HT1080 (cell line): ENCODE data around the gene MUC20. TPM values are rescaled to one million over a fixed set of nuclear protein-coding genes. Genes with fewer than 3 reads are reported as not detected.
"Not testable (repeated sequence)": the region's sequence is repeated elsewhere in the genome, so short reads cannot be mapped to it uniquely, and the experiment has no call there.

ENCODE experiments used
- DNase-seq: peaks from one replicate; pipeline ENCODE4 v3.0.0-alpha.2; 2015; ENCODE audit warnings: low read depth
- small RNA-seq: library from RNA; depleted of rRNA; stranded (forward); fragments of <200 nt; gene quantifications from one replicate; pipeline ENCODE3, GENCODE V24; 2014
- total RNA-seq: library from RNA; depleted of rRNA; stranded (reverse); fragments of >200 nt; shearing (Covaris generic); gene quantifications from 2 replicates; pipeline ENCODE4 v1.2.3, GENCODE V29; 2014; rRNA removed

MUC20 gene
- total RNA-seq, 1 experiment from 2014 or later: not detected

DNA sequence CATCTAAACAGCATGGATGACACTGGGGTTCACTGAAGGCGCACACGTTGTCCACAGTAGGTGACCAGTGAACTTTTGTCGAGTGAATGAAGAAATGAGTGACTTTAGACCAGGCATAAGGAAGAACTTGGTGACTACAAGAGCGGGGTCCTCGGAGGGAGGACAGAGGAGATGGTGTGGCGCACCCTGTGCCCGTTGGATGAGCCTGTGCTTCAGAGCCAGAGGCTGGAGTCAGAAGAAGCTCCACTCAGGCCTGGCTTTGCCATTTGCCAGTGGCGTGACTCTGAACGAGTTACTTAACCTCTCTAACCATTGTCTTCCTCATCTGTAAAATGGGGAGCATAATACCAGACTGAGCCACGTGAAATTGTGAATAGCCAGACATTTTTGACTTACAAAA lies 48.8 kb downstream of the MUC20 start:
- DNase-seq: no peak

DNA sequence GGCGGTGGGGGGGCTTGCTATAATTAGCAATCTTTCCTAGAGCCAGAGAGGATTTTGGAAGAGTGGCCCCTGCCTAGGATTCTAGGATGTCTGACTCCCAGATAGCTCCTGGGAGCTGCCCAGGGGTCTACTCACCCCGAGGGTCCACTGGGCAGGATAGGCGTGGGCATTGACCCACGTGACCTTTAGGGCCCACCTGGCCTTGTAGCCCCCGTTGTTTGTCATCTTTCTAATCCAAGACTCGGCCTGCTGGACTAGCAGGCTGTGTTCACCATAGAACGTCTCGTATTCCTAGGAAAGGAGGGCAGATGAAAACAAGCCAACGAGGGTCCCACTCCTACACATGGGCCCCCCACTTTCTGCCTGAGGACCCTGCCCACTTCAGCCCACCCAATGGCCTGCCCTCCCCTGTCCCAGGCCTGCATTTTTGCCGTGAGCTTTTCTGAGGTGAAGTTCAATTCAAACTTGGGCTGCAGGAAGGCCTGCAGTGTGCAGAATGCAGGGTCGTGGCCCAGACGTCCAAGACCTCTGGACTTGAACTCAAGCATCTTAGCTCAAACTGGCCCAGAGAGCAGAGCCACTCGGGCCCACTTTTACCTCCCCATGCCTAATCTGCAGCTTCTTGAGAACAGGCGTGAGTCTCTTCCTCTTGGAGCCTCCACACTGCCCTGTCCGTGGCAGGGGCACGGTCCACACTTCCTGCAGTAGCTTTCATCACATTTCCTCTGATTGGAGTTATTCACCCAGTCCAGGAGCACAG lies 49.5 kb downstream of the MUC20 start:
- DNase-seq: no peak

DNA sequence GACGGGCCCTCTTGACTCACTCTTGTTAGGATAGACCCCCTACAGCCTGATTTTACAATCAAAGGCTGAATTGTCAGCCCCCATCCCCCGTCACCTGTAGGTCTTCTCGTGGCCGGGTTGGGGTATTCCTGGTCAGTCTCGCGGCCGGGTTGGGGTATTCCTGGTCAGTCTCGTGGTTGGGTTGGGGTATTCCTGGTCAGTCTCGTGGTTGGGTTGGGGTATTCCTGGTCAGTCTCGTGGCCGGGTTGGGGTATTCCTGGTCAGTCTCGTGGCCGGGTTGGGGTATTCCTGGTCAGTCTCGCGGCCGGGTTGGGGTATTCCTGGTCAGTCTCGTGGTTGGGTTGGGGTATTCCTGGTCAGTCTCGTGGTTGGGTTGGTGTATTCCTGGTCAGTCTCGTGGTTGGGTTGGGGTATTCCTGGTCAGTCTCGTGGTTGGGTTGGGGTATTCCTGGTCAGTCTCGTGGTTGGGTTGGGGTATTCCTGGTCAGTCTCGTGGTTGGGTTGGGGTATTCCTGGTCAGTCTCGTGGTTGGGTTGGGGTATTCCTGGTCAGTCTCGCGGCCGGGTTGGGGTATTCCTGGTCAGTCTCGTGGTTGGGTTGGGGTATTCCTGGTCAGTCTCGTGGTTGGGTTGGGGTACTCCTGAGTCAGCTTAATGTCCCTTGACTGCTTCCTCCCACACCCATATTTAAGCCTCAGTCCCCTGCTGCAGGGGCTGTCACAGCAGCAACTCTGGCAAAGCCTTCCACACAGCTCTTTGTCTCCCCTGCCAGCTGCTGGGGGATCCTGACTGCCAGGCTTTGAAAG lies 50.3 kb downstream of the MUC20 start:
- not testable (repeated sequence) for DNase-seq

DNA sequence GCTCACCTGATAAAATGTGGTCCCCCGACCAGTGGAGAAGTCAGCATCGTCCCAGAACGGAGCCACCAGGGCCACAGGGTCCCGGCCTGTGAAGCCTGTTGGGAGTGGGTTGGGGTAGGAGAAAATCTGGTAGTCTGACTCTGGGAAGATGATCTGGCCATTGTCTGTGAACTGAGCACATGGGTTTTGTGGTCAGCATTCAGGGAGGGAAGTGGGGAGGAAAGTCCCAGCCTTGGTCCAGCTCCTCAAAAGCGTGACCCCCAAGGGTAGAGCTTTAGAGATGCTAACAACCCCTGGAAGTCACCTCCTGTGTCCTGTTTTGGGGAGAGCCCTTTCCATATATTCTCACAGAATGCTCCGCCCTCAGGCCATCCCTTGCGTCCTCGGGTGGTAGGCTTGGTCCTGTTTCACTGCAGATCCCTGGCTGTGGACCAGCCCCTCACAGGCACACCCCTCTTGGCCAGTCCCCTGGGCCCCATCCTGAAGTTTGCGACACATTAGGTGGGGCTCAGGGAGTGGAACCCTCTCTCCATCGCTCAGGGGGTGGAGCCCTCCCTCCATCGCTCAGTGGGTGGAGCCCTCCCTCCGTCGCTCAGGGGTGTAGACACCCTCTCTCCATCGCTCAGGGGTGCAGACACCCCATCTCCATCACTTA lies 51.0 kb downstream of the MUC20 start:
- no peak for DNase-seq

DNA sequence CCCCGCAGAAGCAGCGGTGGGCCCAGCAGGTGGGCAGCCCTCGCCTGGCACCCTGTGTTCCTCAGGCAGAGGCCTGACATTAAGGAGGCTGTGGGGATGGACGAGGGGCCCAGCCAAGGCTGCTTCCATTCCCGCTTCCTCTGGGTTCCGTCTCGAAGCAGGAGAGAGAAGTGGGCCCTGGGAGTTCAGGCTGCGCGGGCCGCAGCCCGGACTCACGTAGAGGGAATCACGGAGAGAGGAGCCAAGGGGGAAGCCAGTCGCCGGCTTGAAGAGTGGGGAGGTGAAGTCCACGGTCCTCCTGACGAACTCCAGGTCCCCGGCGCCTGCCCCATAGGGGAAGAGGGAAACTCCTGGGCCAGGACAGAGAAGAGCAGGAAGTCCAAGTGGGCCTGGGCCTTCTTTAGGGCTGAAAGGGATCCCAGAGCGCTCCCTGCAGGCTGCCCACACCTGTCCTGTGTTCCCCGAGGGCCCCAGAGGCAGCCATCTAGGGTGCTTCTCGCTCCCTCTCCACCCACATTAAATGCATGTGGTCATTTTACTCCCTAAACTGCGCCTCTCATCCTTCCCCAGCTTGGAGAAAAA lies 53.3 kb downstream of the MUC20 start:
- no peak for DNase-seq

DNA sequence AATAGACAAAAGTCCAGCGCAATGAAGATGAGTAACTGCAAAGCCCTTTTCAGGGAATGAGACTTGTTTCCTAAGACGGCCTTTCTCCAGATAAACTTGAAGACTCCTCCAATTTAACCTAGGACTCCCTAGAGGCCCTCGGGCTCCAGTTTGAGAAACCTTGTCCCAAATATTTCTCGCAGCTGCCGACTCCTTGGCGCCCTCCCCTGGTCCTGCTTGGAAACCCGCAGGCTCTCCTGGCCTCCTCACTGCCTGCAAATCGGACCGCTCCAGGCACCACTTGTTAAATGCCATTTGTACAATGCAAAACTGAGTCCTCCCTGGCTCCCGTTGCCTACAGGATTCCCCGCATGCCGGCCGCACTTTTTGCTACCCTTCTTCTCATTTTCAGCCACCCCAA lies 54.1 kb downstream of the MUC20 start:
- peak; percentile 45 for DNase-seq

DNA sequence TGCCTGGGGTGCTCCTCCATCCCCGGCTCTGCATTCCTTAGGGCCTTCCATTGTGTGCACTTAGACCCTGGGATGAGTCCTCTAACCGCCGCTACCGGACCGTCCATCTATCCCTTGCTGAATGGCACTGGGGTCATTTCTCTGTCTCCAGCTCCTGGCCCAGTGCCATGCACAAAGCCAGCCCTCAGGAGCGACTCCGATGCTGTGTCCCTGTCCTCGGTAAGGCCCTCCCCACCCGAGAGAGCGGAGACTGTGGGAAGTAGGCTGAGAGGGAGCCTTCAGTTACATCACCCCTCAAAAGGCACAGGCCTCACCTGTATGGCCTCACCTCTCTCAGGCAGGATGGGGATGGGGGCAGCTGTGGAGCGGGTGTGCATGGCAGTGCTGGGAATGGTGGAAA lies 57.2 kb downstream of the MUC20 start:
- DNase-seq: no peak

DNA sequence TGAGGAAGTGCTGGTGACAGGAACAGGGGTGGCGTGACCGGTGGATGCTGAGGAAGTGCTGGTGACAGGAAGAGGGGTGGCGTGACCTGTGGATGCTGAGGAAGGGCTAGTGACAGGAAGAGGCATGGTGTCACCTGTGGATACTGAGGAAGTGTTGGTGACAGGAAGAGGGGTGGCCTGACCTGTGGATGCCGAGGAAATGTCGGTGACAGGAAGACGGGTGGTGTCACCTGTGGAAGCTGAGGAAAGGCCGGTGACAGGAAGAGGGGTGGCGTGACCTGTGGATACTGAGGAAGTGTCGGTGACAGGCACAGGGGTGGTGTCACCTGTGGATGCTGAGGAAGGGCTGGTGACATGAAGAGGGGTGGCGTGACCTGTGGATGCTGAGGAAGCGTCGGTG lies 60.5 kb downstream of the MUC20 start:
- DNase-seq: not testable (repeated sequence)

Small RNAs within 50 kb of the gene (small RNA-seq; reads per million reads assigned to genes)
- not detected for gene MIR570

Other genes starting within 250 kb of the MUC20 start
- gene PPP1R2, start 177.7 kb upstream of the MUC20 start, total RNA-seq: 115 and 180 TPM in 2 replicates
- not detected in 2 replicates for gene APOD, start 137.0 kb upstream of the MUC20 start, total RNA-seq
- gene MUC4, start 91.0 kb downstream of the MUC20 start, total RNA-seq: 0.07 and 0.26 TPM in 2 replicates
- 31.7 and 33.3 TPM in 2 replicates for gene TNK2, start 187.6 kb downstream of the MUC20 start, total RNA-seq